Measurements from ENCODE around the gene SLC19A2. TPM values are rescaled to one million over a fixed set of nuclear protein-coding genes. Genes with fewer than 3 reads are reported as not detected.

The SLC19A2 gene
- total RNA-seq, 1 experiment from 2014 or later: 12.8 TPM

GRCh38 chr1:169487561-169487960, 1.8 kb upstream of the SLC19A2 start:
- TF ChIP-seq, protein P1, sequence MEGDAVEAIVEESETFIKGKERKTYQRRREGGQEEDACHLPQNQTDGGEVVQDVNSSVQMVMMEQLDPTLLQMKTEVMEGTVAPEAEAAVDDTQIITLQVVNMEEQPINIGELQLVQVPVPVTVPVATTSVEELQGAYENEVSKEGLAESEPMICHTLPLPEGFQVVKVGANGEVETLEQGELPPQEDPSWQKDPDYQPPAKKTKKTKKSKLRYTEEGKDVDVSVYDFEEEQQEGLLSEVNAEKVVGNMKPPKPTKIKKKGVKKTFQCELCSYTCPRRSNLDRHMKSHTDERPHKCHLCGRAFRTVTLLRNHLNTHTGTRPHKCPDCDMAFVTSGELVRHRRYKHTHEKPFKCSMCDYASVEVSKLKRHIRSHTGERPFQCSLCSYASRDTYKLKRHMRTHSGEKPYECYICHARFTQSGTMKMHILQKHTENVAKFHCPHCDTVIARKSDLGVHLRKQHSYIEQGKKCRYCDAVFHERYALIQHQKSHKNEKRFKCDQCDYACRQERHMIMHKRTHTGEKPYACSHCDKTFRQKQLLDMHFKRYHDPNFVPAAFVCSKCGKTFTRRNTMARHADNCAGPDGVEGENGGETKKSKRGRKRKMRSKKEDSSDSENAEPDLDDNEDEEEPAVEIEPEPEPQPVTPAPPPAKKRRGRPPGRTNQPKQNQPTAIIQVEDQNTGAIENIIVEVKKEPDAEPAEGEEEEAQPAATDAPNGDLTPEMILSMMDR (conservative IDR thresholded peaks at IDR 0.05): no peak
- H3K4me2 ChIP-seq (ENCODE audit: insufficient read depth, insufficient read length, low read length): no peak overlapping the region
- H3K9me3 Mint-ChIP-seq: no peaks in the 10 kb centered on the region; a peak in 1 of 5 replicates
- no CpG with 5 or more reads among the region's 16 CpGs for WGBS (ENCODE audit: extremely low coverage, insufficient read length, low lambda C conversion rate)
- no peak overlapping the region for H2AK5ac ChIP-seq (ENCODE audit: insufficient read length, low read length)
- H3K18ac ChIP-seq (ENCODE audit: insufficient read length, low read depth, low read length): no peak overlapping the region
- peak overlapping the region in 2 of 3 experiments; percentile 19 to 71; a peak in 2 of 7 replicates for H3K27ac Mint-ChIP-seq
- H2AFZ ChIP-seq (ENCODE audit: low read length): no peak overlapping the region
- H3K9me3 ChIP-seq (ENCODE audit: control insufficient read depth, low read depth, low read length): no peaks in the 10 kb centered on the region
- H3K36me3 Mint-ChIP-seq (ENCODE audit: insufficient read depth in 1 of 3, low read depth in 3 of 3): no peaks in the 10 kb centered on the region; a peak in 1 of 7 replicates
- no peaks in the 10 kb centered on the region for H4K20me1 ChIP-seq (ENCODE audit: control insufficient read depth, insufficient read depth, insufficient read length)
- peaks cover 7% of the 10 kb centered on the region for H3K4me1 ChIP-seq (ENCODE audit: insufficient read depth, low read length)
- no peak overlapping the region for H4K5ac ChIP-seq (ENCODE audit: insufficient read length, low read depth, low read length)
- H2BK120ac ChIP-seq (ENCODE audit: low read depth, low read length, poor library complexity, severe bottlenecking): no peak overlapping the region
- H3K4me1 Mint-ChIP-seq: peaks cover 47 to 48% of the 10 kb centered on the region in 2 experiments
- no peak overlapping the region for H4K91ac ChIP-seq (ENCODE audit: insufficient read length, low read depth, low read length)
- H3K79me1 ChIP-seq (ENCODE audit: insufficient read depth, low read depth, low read length, poor library complexity, severe bottlenecking): peaks cover 4% of the 10 kb centered on the region
- no peaks in the 10 kb centered on the region for H3K27me3 Mint-ChIP-seq (ENCODE audit: low read depth)
- H3K27ac ChIP-seq (ENCODE audit: insufficient read length, low read depth, low read length): no peak overlapping the region
- no peak overlapping the region for H3T11ph ChIP-seq (ENCODE audit: low read length)
- H2BK20ac ChIP-seq (ENCODE audit: low read depth, low read length, poor library complexity, severe bottlenecking): no peak overlapping the region
- H3K4ac ChIP-seq (ENCODE audit: low read depth, low read length): no peak overlapping the region
- no peak overlapping the region for H3K56ac ChIP-seq (ENCODE audit: insufficient read length, low read depth, low read length)
- no peak overlapping the region for H3K14ac ChIP-seq (ENCODE audit: insufficient read depth, low read length)
- no peak overlapping the region for H3K23ac ChIP-seq (ENCODE audit: insufficient read length, low read depth, low read length)
- H2BK15ac ChIP-seq (ENCODE audit: low read depth, low read length): no peak overlapping the region
- H3K27me3 ChIP-seq (ENCODE audit: insufficient read depth, low read length): no peaks in the 10 kb centered on the region
- peak overlapping the region; percentile 8 to 36; a peak in 3 of 5 replicates for H3K4me3 Mint-ChIP-seq
- peaks cover 18% of the 10 kb centered on the region; the same call in 1 of the 2 replicates for H3K79me2 ChIP-seq (ENCODE audit: insufficient read depth, low read length)
- H3K23me2 ChIP-seq (ENCODE audit: insufficient read length, low read depth, low read length, poor library complexity, severe bottlenecking): peaks cover 15% of the 10 kb centered on the region
- no peak overlapping the region for H2BK5ac ChIP-seq (ENCODE audit: insufficient read length, low read length)
- no peak for DNase-seq
- no peak overlapping the region for H4K8ac ChIP-seq (replicated peaks; ENCODE audit: insufficient read length, low read depth, low read length)
- no peak overlapping the region for H2BK12ac ChIP-seq (ENCODE audit: insufficient read length, low read depth, low read length)
- H3K9ac ChIP-seq (ENCODE audit: extremely low read depth, insufficient read length, low read length): no peak overlapping the region

All from H9 (cell line).